GM12878 (cell line): Measurements from ENCODE around the gene GOLGA7B. TPM values are rescaled to one million over a fixed set of nuclear protein-coding genes. Genes with fewer than 3 reads are reported as not detected.

Source experiments
- ATAC-seq: fragments of 200-7000 bp; cut with Tn5 transposase; 3 replicates; pipeline ENCODE4 v1.9.1; 2020; ENCODE audit warnings: mild to moderate bottlenecking, moderate library complexity
- Bru-seq: library from RNA; stranded (reverse); fragments of 400-500 nt; gene quantifications from one replicate; lab custom pipeline; 2021; lab: Mats Ljungman, UMichigan
- BruChase-seq, 2 experiments: library from RNA; stranded (reverse); fragments of 400-500 nt; gene quantifications; one replicate each; lab custom pipeline; 2021; lab: Mats Ljungman, UMichigan
- BruUV-seq: library from RNA; stranded (reverse); fragments of 400-500 nt; replicated peaks from 2 replicates; lab custom pipeline; 2021; lab: Mats Ljungman, UMichigan
- CTCF ChIA-PET: fragments of 300-600 bp; sonication (Branson Sonifier 250); formaldehyde crosslinking; extraction: SDS; loops from one replicate; lab custom pipeline; 2021; ENCODE audit warnings: inconsistent platforms; lab: Yijun Ruan, JAX
- POLR2A ChIA-PET: fragments of 350-600 bp; formaldehyde crosslinking; extraction: SDS; loops from one replicate; lab custom pipeline; 2021; ENCODE audit warnings: inconsistent platforms; lab: Charles Lee
- RAD21 ChIA-PET: fragments of 300-600 bp; sonication (Branson Sonifier 250); formaldehyde crosslinking; loops from one replicate; lab custom pipeline; 2023; ENCODE audit warnings: antibody characterized with exemption; ENCODE audit not compliant: unreplicated experiment; lab: Charles Lee
- SMC1A ChIA-PET: fragments of 300-600 bp; sonication (Branson Sonifier 250); formaldehyde crosslinking; loops from one replicate; lab custom pipeline; 2023; ENCODE audit not compliant: unreplicated experiment, uncharacterized antibody; lab: Charles Lee
- DNase-seq: peaks from one replicate; pipeline ENCODE4 v3.0.0-alpha.2; 2011; ENCODE audit warnings: low read depth, low spot score
- FAIRE-seq: peaks from 3 replicates; lab custom pipeline; 2011; peaks lifted over from hg19 to GRCh38; lab: Jason Lieb, UNC
- H2AFZ ChIP-seq: 2 replicates; pipeline ENCODE4 v1.6.0; 2011; ENCODE audit warnings: low read depth, low read length, control low read depth; ENCODE audit not compliant: control insufficient read depth
- H3K27ac ChIP-seq: 2 replicates; pipeline ENCODE4 v1.5.1; 2011; ENCODE audit warnings: control low read depth; ENCODE audit not compliant: control insufficient read depth, insufficient read depth
- H3K27me3 ChIP-seq, 2 experiments: replicated peaks in 1 of 2; 2 replicates each; pipeline versions ENCODE4 v1.6.0 to v1.6.1; 2011; ENCODE audit warnings: low read length in 1 of 2; ENCODE audit not compliant: control insufficient read depth in 2 of 2, insufficient read depth in 2 of 2
- H3K36me3 ChIP-seq, 2 experiments: 2 replicates each; pipeline ENCODE4 v1.5.1; 2011; ENCODE audit warnings: low read length in 1 of 2; ENCODE audit not compliant: control insufficient read depth in 2 of 2, insufficient read depth in 2 of 2
- H3K4me1 ChIP-seq: 2 replicates; pipeline ENCODE4 v1.6.1; 2011; ENCODE audit warnings: mild to moderate bottlenecking, low read length, moderate library complexity, mixed read lengths; ENCODE audit not compliant: control insufficient read depth, insufficient read depth
- H3K4me2 ChIP-seq: 2 replicates; pipeline ENCODE4 v1.6.0; 2011; ENCODE audit warnings: control low read depth; ENCODE audit not compliant: control insufficient read depth, insufficient read depth
- H3K4me3 ChIP-seq: fragments of 200-600 bp; sonication (generic); 2 replicates; pipeline ENCODE4 v1.5.1; 2016
- H3K79me2 ChIP-seq: 2 replicates; pipeline ENCODE4 v1.6.0; 2011; ENCODE audit warnings: low read length; ENCODE audit not compliant: control insufficient read depth, insufficient read depth
- H3K9ac ChIP-seq: 2 replicates; pipeline ENCODE4 v1.8.0; 2011; ENCODE audit warnings: low read length, control low read depth, mixed read lengths; ENCODE audit not compliant: control insufficient read depth, insufficient read depth
- H3K9me3 ChIP-seq: replicated peaks from 3 replicates; pipeline ENCODE4 v1.5.1; 2011; ENCODE audit warnings: mild to moderate bottlenecking, low read length; ENCODE audit not compliant: control insufficient read depth, insufficient read depth
- H4K20me1 ChIP-seq: 2 replicates; pipeline ENCODE4 v1.6.0; 2011; ENCODE audit not compliant: control insufficient read depth, insufficient read depth
- ATF3 ChIP-seq: IDR thresholded peaks from 2 replicates; pipeline ENCODE4 v1.6.1; 2011; ENCODE audit warnings: low read depth, mild to moderate bottlenecking, low read length, moderate library complexity, borderline replicate concordance; ENCODE audit errors: extremely low read depth
- SIN3A ChIP-seq: IDR thresholded peaks from 2 replicates; pipeline ENCODE4 v1.6.1; 2012; ENCODE audit warnings: low read depth, low read length, improper control_type of control experiment
- ZNF687 ChIP-seq: fragments of 450-650 bp; IDR thresholded peaks from 2 replicates; pipeline ENCODE4 v1.6.1; 2017; ENCODE audit warnings: mild to moderate bottlenecking, moderate library complexity
- WGBS: methylation state at CpG from one replicate; pipeline ENCODE4 v1.1.6; 2016; ENCODE audit warnings: low lambda C conversion rate; ENCODE audit not compliant: insufficient replicate concordance, insufficient coverage; ENCODE audit errors: missing lambda C conversion rate; 5-methylcytosine and 5-hydroxymethylcytosine counted together
- in situ Hi-C: fragments of 300-500 bp; cut with MboI; formaldehyde crosslinking; loops from 9 replicates; pipeline ENCODE4 v1.14.3; 2018; ENCODE audit warnings: mixed read lengths
- intact Hi-C: fragments of 100-400 bp; cut with micrococcal nuclease; formaldehyde crosslinking; loops from one replicate; pipeline ENCODE4 v1.14.2; 2022; ENCODE audit not compliant: unreplicated experiment
- long read RNA-seq, 2 experiments: library from polyadenylated mRNA; unstranded; transcript quantifications; one replicate each; pipeline ENCODE4 v2.0.0, GENCODE V29; 2019 to 2020
- polyA minus RNA-seq, 3 experiments: library from RNA; depleted of rRNA, polyadenylated mRNA; stranded (reverse); fragments of >200 nt; gene quantifications; 2 replicates each; pipeline ENCODE4 v1.2.3, GENCODE V29; 2011
- polyA plus RNA-seq, 11 experiments: library from polyadenylated mRNA; depleted of rRNA in 4 of 11; unstranded in 6 of 11; stranded (reverse) in 5 of 11; fragments of >200 nt; fragmentation: Nextera tagmentation in 4 of 11; fragmentation: Illumina TruSeq in 1 of 11; extraction: Ambion mirVana in 4 of 11; extraction: Trizol in 1 of 11; gene quantifications; 1 replicate in 1 of 11; 2 replicates in 10 of 11; pipeline versions ENCODE4 v1.2.1 to v1.2.3, GENCODE V29; 2011 to 2016; ENCODE audit warnings: inconsistent platforms in 2 of 11, missing spikeins in 2 of 11, low read depth in 1 of 11
- total RNA-seq, 4 experiments: library from RNA; depleted of rRNA in 3 of 4; stranded (reverse); fragments of >200 nt in 3 of 4; fragmentation: Illumina TruSeq in 1 of 4; extraction: Trizol in 1 of 4; gene quantifications; 2 replicates each; pipeline versions ENCODE4 v1.2.1 to v1.2.3, GENCODE V29; 2013 to 2021
- TF ChIP-seq, protein P1 (sequence below): IDR thresholded peaks from 2 replicates; pipeline ENCODE4 v1.6.1; 2012; ENCODE audit warnings: mild to moderate bottlenecking, low read depth, low read length

Gene GOLGA7B
- not detected in 2 replicates for total RNA-seq (2013; cell fraction: nucleolus; rRNA removed)
- total RNA-seq (2014; rRNA removed) (not detected in 2 replicates), total RNA-seq (2014; rRNA removed; fragmentation: Illumina TruSeq; extraction: Trizol) (not detected in 2 replicates), total RNA-seq (2021) (not detected in 2 replicates), polyA plus RNA-seq (2011; rRNA removed) (0.01 TPM in 1 of 2 replicates, not detected in the other), polyA plus RNA-seq (2014; fragmentation: Illumina TruSeq; extraction: Trizol) (0.01 TPM in 1 of 2 replicates, not detected in the other), polyA plus RNA-seq (2014; fragmentation: Nextera tagmentation; extraction: Ambion mirVana) (under 1 TPM in 1 of 2 experiments, not detected in 1; 0.02 TPM), polyA plus RNA-seq (2014; rRNA removed) (not detected in 2 replicates), polyA plus RNA-seq (2016; fragmentation: Nextera tagmentation; extraction: Ambion mirVana) (not detected), polyA minus RNA-seq (2011; rRNA and poly(A)+ RNA removed) (not detected in 2 replicates), Bru-seq, nascent RNA (percentile 7 among the genes with signal in this experiment), BruChase-seq, experiment 1, labeled RNA remaining after a 6-hour chase (percentile 15 among the genes with signal in this experiment), BruChase-seq, experiment 2, labeled RNA remaining after a 2-hour chase (percentile 13 among the genes with signal in this experiment)
- not detected for polyA plus RNA-seq (2011; ENCODE audit: low read depth)
- 0.02 TPM in 1 of 2 replicates, not detected in the other for polyA plus RNA-seq (2011; cell fraction: cytosol; rRNA removed)
- 0.01 TPM in 1 of 2 replicates, not detected in the other for polyA plus RNA-seq (2011; cell fraction: nucleus; rRNA removed)
- polyA plus RNA-seq (2012): 0.06 TPM in 1 of 2 replicates, not detected in the other
- polyA minus RNA-seq (2011; cell fraction: cytosol; rRNA and poly(A)+ RNA removed): not detected in 2 replicates
- polyA minus RNA-seq (2011; cell fraction: nucleus; rRNA and poly(A)+ RNA removed): not detected in 2 replicates
- long read RNA-seq, experiment 1: 0 reads
- long read RNA-seq, experiment 2: 0 reads

DNA sequence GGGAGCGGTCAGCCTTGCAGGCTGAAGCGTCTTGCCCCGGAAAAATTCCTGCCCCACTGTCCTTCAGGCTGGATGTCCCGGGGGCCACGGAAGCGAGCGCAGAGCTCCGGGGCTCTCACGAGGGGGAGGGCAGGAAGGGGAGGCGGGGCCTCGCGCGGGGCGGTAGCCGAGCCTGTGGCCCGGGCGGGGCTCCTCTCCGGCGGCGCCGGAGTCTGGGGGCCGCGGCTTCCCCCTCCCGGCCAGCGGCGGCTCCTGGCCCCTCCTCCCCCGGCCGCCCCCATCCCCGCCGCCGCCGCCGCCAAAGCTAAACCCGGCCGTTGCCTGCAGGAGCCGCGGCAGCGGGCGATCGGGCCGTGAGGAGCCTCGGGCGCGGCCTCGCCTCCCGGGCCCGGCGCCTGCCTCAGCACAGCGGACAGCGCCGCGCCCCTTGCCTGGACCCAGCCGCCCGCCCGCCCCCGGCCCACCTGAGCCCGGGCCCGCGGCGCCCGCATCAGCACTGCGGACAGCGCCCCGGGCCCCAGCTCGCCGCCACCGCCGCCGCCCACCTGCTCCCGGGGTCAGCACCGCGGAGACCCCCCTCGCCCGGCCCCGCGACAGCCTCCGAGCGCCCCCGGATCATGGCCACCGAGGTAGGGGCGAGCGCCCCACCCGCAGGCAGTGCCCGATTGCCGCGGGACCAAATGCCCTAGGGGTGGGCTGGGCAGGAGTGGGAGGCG is at the start of gene GOLGA7B:
GOLGA7B (plus strand) TSS at position 157 of the 716 bp plus-strand sequence; CDS start at position 618, 461 bp downstream.
- in situ Hi-C loops (no loop called here), intact Hi-C loops (no loop called here)
- no peaks in the 10 kb centered on the region for H3K4me1 ChIP-seq
- H3K79me2 ChIP-seq: no peaks in the 10 kb centered on the region
- ChIA-PET CTCF (interaction anchor here (0.6 kb wide), 1 partner anchor 350 kb away, joined by 3 read pairs; no protein-coding TSS in a partner anchor), POLR2A (no interaction called here), SMC1A (no interaction called here), RAD21 (no interaction called here)
- peak within 1 kb of the TSS; percentile 68; the same call in 1 of the 2 replicates for H3K4me2 ChIP-seq
- H3K36me3 ChIP-seq: no peaks in the 10 kb centered on the region
- FAIRE-seq: no peak
- no peak within 1 kb of the TSS for H3K27ac ChIP-seq
- no peak for DNase-seq
- no peak within 1 kb of the TSS for H3K9ac ChIP-seq
- BruUV-seq: no TSS peak
- no peaks in the 10 kb centered on the region for H4K20me1 ChIP-seq
- peak within 1 kb of the TSS; percentile 53; the same call in 1 of the 2 replicates for H3K4me3 ChIP-seq
- H3K27me3 ChIP-seq: peaks cover 1 to 9% of the 10 kb centered on the region in 2 experiments; a peak in 3 of 4 replicates
- peak within 1 kb of the TSS; percentile 44 for H2AFZ ChIP-seq
- no peaks in the 10 kb centered on the region for H3K9me3 ChIP-seq
- ATAC-seq: peak; percentile 78
- TF ChIP-seq SIN3A (no peak), ZNF687 (no peak), ATF3 (no peak)
- TF ChIP-seq, protein P1, sequence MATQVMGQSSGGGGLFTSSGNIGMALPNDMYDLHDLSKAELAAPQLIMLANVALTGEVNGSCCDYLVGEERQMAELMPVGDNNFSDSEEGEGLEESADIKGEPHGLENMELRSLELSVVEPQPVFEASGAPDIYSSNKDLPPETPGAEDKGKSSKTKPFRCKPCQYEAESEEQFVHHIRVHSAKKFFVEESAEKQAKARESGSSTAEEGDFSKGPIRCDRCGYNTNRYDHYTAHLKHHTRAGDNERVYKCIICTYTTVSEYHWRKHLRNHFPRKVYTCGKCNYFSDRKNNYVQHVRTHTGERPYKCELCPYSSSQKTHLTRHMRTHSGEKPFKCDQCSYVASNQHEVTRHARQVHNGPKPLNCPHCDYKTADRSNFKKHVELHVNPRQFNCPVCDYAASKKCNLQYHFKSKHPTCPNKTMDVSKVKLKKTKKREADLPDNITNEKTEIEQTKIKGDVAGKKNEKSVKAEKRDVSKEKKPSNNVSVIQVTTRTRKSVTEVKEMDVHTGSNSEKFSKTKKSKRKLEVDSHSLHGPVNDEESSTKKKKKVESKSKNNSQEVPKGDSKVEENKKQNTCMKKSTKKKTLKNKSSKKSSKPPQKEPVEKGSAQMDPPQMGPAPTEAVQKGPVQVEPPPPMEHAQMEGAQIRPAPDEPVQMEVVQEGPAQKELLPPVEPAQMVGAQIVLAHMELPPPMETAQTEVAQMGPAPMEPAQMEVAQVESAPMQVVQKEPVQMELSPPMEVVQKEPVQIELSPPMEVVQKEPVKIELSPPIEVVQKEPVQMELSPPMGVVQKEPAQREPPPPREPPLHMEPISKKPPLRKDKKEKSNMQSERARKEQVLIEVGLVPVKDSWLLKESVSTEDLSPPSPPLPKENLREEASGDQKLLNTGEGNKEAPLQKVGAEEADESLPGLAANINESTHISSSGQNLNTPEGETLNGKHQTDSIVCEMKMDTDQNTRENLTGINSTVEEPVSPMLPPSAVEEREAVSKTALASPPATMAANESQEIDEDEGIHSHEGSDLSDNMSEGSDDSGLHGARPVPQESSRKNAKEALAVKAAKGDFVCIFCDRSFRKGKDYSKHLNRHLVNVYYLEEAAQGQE: peak; percentile 75
- 10% methylated on average over 35 of the region's 87 CpGs for WGBS
